Central memory CD8-positive, alpha-beta T cell (primary cell): ENCODE measurements around the gene TMEM225B.

Experiments
- ATAC-seq: fragments of 150-1000 bp; cut with Tn5 transposase; replicated peaks from 2 replicates; pipeline ENCODE4 v1.10.0; 2022; ENCODE audit warnings: mild to moderate bottlenecking, moderate FRiP score, moderate number of reproducible peaks; ENCODE audit not compliant: poor library complexity, severe bottlenecking; ENCODE audit errors: extremely low read depth
- DNase-seq, 2 donors: peaks; one replicate each; pipeline ENCODE4 v3.0.0; 2021; ENCODE audit warnings: low spot score in 2 of 2
- H3K27ac Mint-ChIP-seq: one replicate; pipeline ENCODE4 v1.8.0; 2022; ENCODE audit warnings: low read depth, mild to moderate bottlenecking, moderate library complexity, mixed read lengths
- H3K27me3 Mint-ChIP-seq: one replicate; pipeline ENCODE4 v1.8.0; 2022; ENCODE audit warnings: mixed read lengths
- H3K36me3 Mint-ChIP-seq: one replicate; pipeline ENCODE4 v1.8.0; 2022; ENCODE audit warnings: mild to moderate bottlenecking, moderate library complexity, mixed read lengths; ENCODE audit not compliant: insufficient read depth
- H3K4me1 Mint-ChIP-seq: one replicate; pipeline ENCODE4 v1.8.0; 2022; ENCODE audit warnings: mixed read lengths
- H3K4me3 Mint-ChIP-seq: one replicate; pipeline ENCODE4 v1.8.0; 2022; ENCODE audit warnings: mild to moderate bottlenecking, moderate library complexity, mixed read lengths
- H3K9me3 Mint-ChIP-seq: one replicate; pipeline ENCODE4 v1.8.0; 2022; ENCODE audit warnings: mixed read lengths

Gene TMEM225B

GRCh38 chr7:99619571-99620130, 21.6 kb downstream of the TMEM225B start:
- H3K4me1 Mint-ChIP-seq = peaks cover 59% of the 10 kb centered on the region
- H3K27me3 Mint-ChIP-seq = no peaks in the 10 kb centered on the region
- DNase-seq = no peak
- no peak for ATAC-seq
- H3K36me3 Mint-ChIP-seq = peaks cover 40% of the 10 kb centered on the region
- no peak overlapping the region for H3K27ac Mint-ChIP-seq
- H3K4me3 Mint-ChIP-seq = no peak overlapping the region
- no peaks in the 10 kb centered on the region for H3K9me3 Mint-ChIP-seq

GRCh38 chr7:99621271-99621670, 23.2 kb downstream of the TMEM225B start:
- Mint-ChIP-seq H3K9me3 (no peaks in the 10 kb centered on the region), H3K27me3 (no peaks in the 10 kb centered on the region), H3K4me1 (peaks cover 63% of the 10 kb centered on the region), H3K4me3 (no peak overlapping the region), H3K36me3 (peaks cover 45% of the 10 kb centered on the region), H3K27ac (no peak overlapping the region)
- no peak for ATAC-seq
- DNase-seq = no peak

- Mint-ChIP-seq H3K9me3 (no peaks in the 10 kb centered on the region), H3K27ac (no peak overlapping the region), H3K36me3 (peaks cover 49% of the 10 kb centered on the region), H3K27me3 (no peaks in the 10 kb centered on the region), H3K4me1 (peaks cover 54% of the 10 kb centered on the region), H3K4me3 (no peak overlapping the region)
- no peak for DNase-seq
- no peak for ATAC-seq
Observed at GRCh38 chr7:99622596-99622995, 24.5 kb downstream of the TMEM225B start.

- Mint-ChIP-seq H3K9me3 (no peaks in the 10 kb centered on the region), H3K27me3 (no peaks in the 10 kb centered on the region), H3K4me1 (peaks cover 48% of the 10 kb centered on the region), H3K4me3 (peak overlapping the region; percentile 83), H3K36me3 (peaks cover 54% of the 10 kb centered on the region), H3K27ac (peak overlapping the region; percentile 94)
- DNase-seq (no peak), ATAC-seq (no peak)
Observed at GRCh38 chr7:99623091-99623693, 25.1 kb downstream of the TMEM225B start.

- ATAC-seq = peak; percentile 36
- Mint-ChIP-seq H3K4me3 (peak overlapping the region; percentile 83), H3K27ac (peak overlapping the region; percentile 94), H3K4me1 (peaks cover 42% of the 10 kb centered on the region), H3K9me3 (no peaks in the 10 kb centered on the region), H3K27me3 (no peaks in the 10 kb centered on the region), H3K36me3 (peaks cover 58% of the 10 kb centered on the region)
- DNase-seq = no peak
Observed at GRCh38 chr7:99623702-99624447, 25.8 kb downstream of the TMEM225B start.

GRCh38 chr7:99624484-99624883, 26.4 kb downstream of the TMEM225B start:
- no peaks in the 10 kb centered on the region for H3K9me3 Mint-ChIP-seq
- H3K27me3 Mint-ChIP-seq = no peaks in the 10 kb centered on the region
- H3K36me3 Mint-ChIP-seq = peaks cover 57% of the 10 kb centered on the region
- H3K4me3 Mint-ChIP-seq = peak overlapping the region; percentile 83
- DNase-seq = peak; percentile 60 to 71
- ATAC-seq = peak; percentile 97
- H3K4me1 Mint-ChIP-seq = peaks cover 36% of the 10 kb centered on the region
- H3K27ac Mint-ChIP-seq = peak overlapping the region; percentile 94

- Mint-ChIP-seq H3K9me3 (no peaks in the 10 kb centered on the region), H3K27me3 (no peaks in the 10 kb centered on the region), H3K4me1 (peaks cover 34% of the 10 kb centered on the region), H3K4me3 (peak overlapping the region; percentile 83), H3K36me3 (peaks cover 52% of the 10 kb centered on the region), H3K27ac (peak overlapping the region; percentile 94)
- ATAC-seq (no peak), DNase-seq (no peak)
Observed at GRCh38 chr7:99625321-99625720, 27.3 kb downstream of the TMEM225B start.

- peaks cover 53% of the 10 kb centered on the region for H3K36me3 Mint-ChIP-seq
Observed at GRCh38 chr7:99625961-99626360, 27.9 kb downstream of the TMEM225B start.

GRCh38 chr7:99626661-99627060, 28.6 kb downstream of the TMEM225B start:
- no peaks in the 10 kb centered on the region for H3K27me3 Mint-ChIP-seq
- H3K9me3 Mint-ChIP-seq = no peaks in the 10 kb centered on the region
- peak overlapping the region; percentile 67 for H3K27ac Mint-ChIP-seq
- H3K36me3 Mint-ChIP-seq = peaks cover 52% of the 10 kb centered on the region
- no peak for DNase-seq
- ATAC-seq = no peak
- no peak overlapping the region for H3K4me3 Mint-ChIP-seq
- peaks cover 43% of the 10 kb centered on the region for H3K4me1 Mint-ChIP-seq

More at GRCh38 chr7:99625961-99626360, 27.9 kb downstream of the TMEM225B start:
- H3K27me3 Mint-ChIP-seq = no peaks in the 10 kb centered on the region
- no peak for DNase-seq
- H3K27ac Mint-ChIP-seq = peak overlapping the region; percentile 67
- H3K9me3 Mint-ChIP-seq = no peaks in the 10 kb centered on the region
- ATAC-seq = no peak
- H3K4me1 Mint-ChIP-seq = peaks cover 39% of the 10 kb centered on the region
- H3K4me3 Mint-ChIP-seq = no peak overlapping the region

GRCh38 chr7:99627513-99627912, 29.4 kb downstream of the TMEM225B start:
- ATAC-seq = no peak
- H3K27me3 Mint-ChIP-seq = no peaks in the 10 kb centered on the region
- no peaks in the 10 kb centered on the region for H3K9me3 Mint-ChIP-seq
- no peak for DNase-seq
- no peak overlapping the region for H3K27ac Mint-ChIP-seq
- no peak overlapping the region for H3K4me3 Mint-ChIP-seq
- H3K36me3 Mint-ChIP-seq = peaks cover 49% of the 10 kb centered on the region
- peaks cover 46% of the 10 kb centered on the region for H3K4me1 Mint-ChIP-seq

- no peak for ATAC-seq
- Mint-ChIP-seq H3K27ac (peak overlapping the region; percentile 58), H3K9me3 (no peaks in the 10 kb centered on the region), H3K4me3 (no peak overlapping the region), H3K36me3 (peaks cover 47% of the 10 kb centered on the region), H3K27me3 (no peaks in the 10 kb centered on the region), H3K4me1 (peaks cover 37% of the 10 kb centered on the region)
- DNase-seq = no peak
Observed at GRCh38 chr7:99628471-99629465, 30.7 kb downstream of the TMEM225B start.

- Mint-ChIP-seq H3K9me3 (no peaks in the 10 kb centered on the region), H3K4me1 (peaks cover 28% of the 10 kb centered on the region), H3K27me3 (no peaks in the 10 kb centered on the region), H3K27ac (no peak overlapping the region), H3K4me3 (no peak overlapping the region), H3K36me3 (peaks cover 42% of the 10 kb centered on the region)
- DNase-seq (no peak), ATAC-seq (no peak)
Observed at GRCh38 chr7:99629643-99630042, 31.6 kb downstream of the TMEM225B start.
